ENCODE measurements around the gene HES6. TPM values are rescaled to one million over a fixed set of nuclear protein-coding genes. Genes with fewer than 3 reads are reported as not detected.

The HES6 gene
- 2.7 TPM for total RNA-seq
- long read RNA-seq, partial matches to known transcripts, result 0 of 8 reads
- long read RNA-seq, other reads (novel, unspliced or antisense), result 1 of 8 reads

- DNase-seq (peak; percentile 94), ATAC-seq (peak; percentile 91)
- intact Hi-C loops (cut with micrococcal nuclease), result no loop called here
Observed at GRCh38 chr2:238239863-238240756, at the start of gene HES6. Gene HES6 (minus strand): TSS chr2:238240038. CDS start chr2:238239905, 133 bp downstream.

- no peak for DNase-seq
- intact Hi-C loops (cut with micrococcal nuclease), result no loop called here
Observed at GRCh38 chr2:238289574-238289973, 49.7 kb upstream of the HES6 start.

GRCh38 chr2:238288650-238289573 lies 49.1 kb upstream of the HES6 start:
- ATAC-seq (peak; percentile 86), DNase-seq (peak; percentile 100)
- intact Hi-C loops (cut with micrococcal nuclease), result no loop called here

More at GRCh38 chr2:238289574-238289973, 49.7 kb upstream of the HES6 start:
- no peak for ATAC-seq

GRCh38 chr2:238287737-238288649 lies 48.2 kb upstream of the HES6 start, which contains the start of gene PER2:
Gene PER2 (minus strand): TSS chr2:238288610. CDS start chr2:238277936, 10,674 bp downstream.
- intact Hi-C loops (cut with micrococcal nuclease), result no loop called here
- ATAC-seq, result peak; percentile 21
- DNase-seq, result peak; percentile 38

- peak; percentile 32 for DNase-seq
- peak; percentile 13 for ATAC-seq
- intact Hi-C loops (cut with micrococcal nuclease), result no loop called here
Observed at GRCh38 chr2:238286987-238287736, 47.3 kb upstream of the HES6 start.

GRCh38 chr2:238286551-238286950 lies 46.7 kb upstream of the HES6 start:
- ATAC-seq, result peak; percentile 37
- DNase-seq, result peak; percentile 62
- intact Hi-C loops (cut with micrococcal nuclease), result no loop called here

GRCh38 chr2:238286095-238286494 lies 46.3 kb upstream of the HES6 start:
- intact Hi-C loops (cut with micrococcal nuclease), result no loop called here
- no peak for DNase-seq

GRCh38 chr2:238285653-238286082 lies 45.8 kb upstream of the HES6 start:
- ATAC-seq, result peak; percentile 32
- peak; percentile 70 for DNase-seq

More at GRCh38 chr2:238286095-238286494, 46.3 kb upstream of the HES6 start:
- ATAC-seq, result no peak

GRCh38 chr2:238284802-238285515 lies 45.1 kb upstream of the HES6 start:
- DNase-seq, result peak; percentile 14
- no peak for ATAC-seq
- intact Hi-C loops (cut with micrococcal nuclease), result no loop called here

More at GRCh38 chr2:238285653-238286082, 45.8 kb upstream of the HES6 start:
- intact Hi-C loops (cut with micrococcal nuclease), result no loop called here

GRCh38 chr2:238282861-238283738 lies 43.3 kb upstream of the HES6 start:
- peak; percentile 29 for DNase-seq
- intact Hi-C loops (cut with micrococcal nuclease), result no loop called here
- no peak for ATAC-seq

- ATAC-seq (no peak), DNase-seq (peak; percentile 25)
- intact Hi-C loops (cut with micrococcal nuclease), result no loop called here
Observed at GRCh38 chr2:238281826-238282480, 42.1 kb upstream of the HES6 start.

GRCh38 chr2:238280083-238280825 lies 40.4 kb upstream of the HES6 start:
- intact Hi-C loops (cut with micrococcal nuclease), result no loop called here
- DNase-seq, result peak; percentile 15
- no peak for ATAC-seq

- DNase-seq, result peak; percentile 14
- no peak for ATAC-seq
- intact Hi-C loops (cut with micrococcal nuclease), result no loop called here
Observed at GRCh38 chr2:238279324-238279682, 39.5 kb upstream of the HES6 start.

- ATAC-seq (peak; percentile 18), DNase-seq (peak; percentile 10)
- intact Hi-C loops (cut with micrococcal nuclease), result no loop called here
Observed at GRCh38 chr2:238278626-238279323, 38.9 kb upstream of the HES6 start.
